DND-41 (cell line): ENCODE data around the gene SLC6A19.

ENCODE experiments used
- ATAC-seq: fragments of 200-7000 bp; cut with Tn5 transposase; 3 replicates; pipeline ENCODE4 v1.9.1; 2021; ENCODE audit warnings: low read depth; ENCODE audit not compliant: insufficient read depth
- DNase-seq: peaks from one replicate; pipeline ENCODE4 v3.0.0-alpha.2; 2020
- H2AFZ ChIP-seq: 2 replicates; pipeline ENCODE4 v1.6.0; 2012; ENCODE audit warnings: low read depth, low read length
- H3K27ac ChIP-seq: 2 replicates; pipeline ENCODE4 v1.5.1; 2012; ENCODE audit warnings: low read length, inconsistent platforms
- H3K27me3 ChIP-seq: fragments of 200-600 bp; sonication (generic); 2 replicates; pipeline ENCODE4 v1.6.0; 2012; ENCODE audit warnings: low read length, mild to moderate bottlenecking, inconsistent platforms; ENCODE audit not compliant: insufficient read depth, poor library complexity
- H3K36me3 ChIP-seq: 2 replicates; pipeline ENCODE4 v1.5.1; 2012; ENCODE audit warnings: low read length, inconsistent platforms; ENCODE audit not compliant: insufficient read depth
- H3K4me1 ChIP-seq: 2 replicates; pipeline ENCODE4 v1.5.1; 2012; ENCODE audit warnings: mild to moderate bottlenecking, low read length; ENCODE audit not compliant: insufficient read depth
- H3K4me2 ChIP-seq: 2 replicates; pipeline ENCODE4 v1.6.0; 2012; ENCODE audit warnings: mild to moderate bottlenecking, moderate library complexity, low read length, inconsistent platforms; ENCODE audit not compliant: insufficient read depth
- H3K4me3 ChIP-seq, 2 experiments: fragments of 200-600 bp in 1 of 2; shearing (Covaris generic) in 1 of 2; 2 replicates each; pipeline ENCODE4 v1.5.1; 2012 to 2016; ENCODE audit warnings: inconsistent platforms in 2 of 2, low read length in 2 of 2, mild to moderate bottlenecking in 2 of 2, low read depth in 1 of 2, moderate library complexity in 1 of 2
- H3K79me2 ChIP-seq: 2 replicates; pipeline ENCODE4 v1.6.0; 2012; ENCODE audit warnings: low read length, inconsistent platforms; ENCODE audit not compliant: insufficient read depth
- H3K9ac ChIP-seq: 2 replicates; pipeline ENCODE4 v1.6.0; 2012; ENCODE audit warnings: low read depth, mild to moderate bottlenecking, inconsistent platforms, low read length, moderate library complexity
- H3K9me3 ChIP-seq: 2 replicates; pipeline ENCODE4 v1.5.1; 2012; ENCODE audit warnings: low read length, moderate library complexity, mild to moderate bottlenecking, inconsistent platforms; ENCODE audit not compliant: insufficient read depth, severe bottlenecking
- H4K20me1 ChIP-seq: 2 replicates; pipeline ENCODE4 v1.6.0; 2012; ENCODE audit warnings: low read length; ENCODE audit not compliant: insufficient read depth
- CTCF ChIP-seq: IDR thresholded peaks from 2 replicates; pipeline ENCODE4 v1.5.1; 2012; ENCODE audit warnings: borderline replicate concordance, low read length, moderate library complexity, mild to moderate bottlenecking; ENCODE audit not compliant: poor library complexity, severe bottlenecking; ENCODE audit errors: extremely low read depth
- EZH2 ChIP-seq: IDR thresholded peaks from 3 replicates; pipeline ENCODE4 v1.6.1; 2012; ENCODE audit warnings: borderline replicate concordance, low read depth, mild to moderate bottlenecking, moderate library complexity, low read length, inconsistent platforms; ENCODE audit not compliant: severe bottlenecking

The SLC6A19 gene

DNA sequence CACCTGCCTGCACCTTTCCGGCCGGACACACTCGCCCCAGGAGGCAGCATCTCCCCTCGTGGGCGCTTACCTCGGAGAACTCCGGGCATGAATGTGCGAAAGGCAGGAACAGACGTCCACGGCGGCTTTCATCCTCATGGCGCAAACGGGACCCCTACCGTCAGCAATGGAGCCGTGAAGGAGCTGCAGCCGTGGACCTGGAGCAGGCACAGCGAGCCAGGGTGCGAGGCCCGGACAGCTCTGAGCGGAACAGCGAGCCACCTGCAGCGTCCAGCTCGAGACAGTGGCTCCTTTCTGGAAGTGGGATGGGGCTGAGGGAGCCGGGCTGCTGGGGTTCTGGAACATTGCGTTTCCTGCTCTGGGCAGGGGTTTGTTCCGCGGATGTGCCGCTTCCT, 7.8 kb upstream of the SLC6A19 start:
- Histone ChIP-seq H3K79me2 (no peaks in the 10 kb centered on the region), H3K27ac (no peak overlapping the region), H3K4me3 (no peak overlapping the region), H3K9ac (no peak overlapping the region), H2AFZ (no peak overlapping the region), H3K4me2 (no peak overlapping the region), H3K27me3 (peaks cover 6% of the 10 kb centered on the region), H3K36me3 (no peaks in the 10 kb centered on the region), H4K20me1 (no peaks in the 10 kb centered on the region), H3K9me3 (no peaks in the 10 kb centered on the region), H3K4me1 (no peaks in the 10 kb centered on the region)
- DNase-seq (no peak), ATAC-seq (no peak)
- TF ChIP-seq CTCF (no peak), EZH2 (no peak)

DNA sequence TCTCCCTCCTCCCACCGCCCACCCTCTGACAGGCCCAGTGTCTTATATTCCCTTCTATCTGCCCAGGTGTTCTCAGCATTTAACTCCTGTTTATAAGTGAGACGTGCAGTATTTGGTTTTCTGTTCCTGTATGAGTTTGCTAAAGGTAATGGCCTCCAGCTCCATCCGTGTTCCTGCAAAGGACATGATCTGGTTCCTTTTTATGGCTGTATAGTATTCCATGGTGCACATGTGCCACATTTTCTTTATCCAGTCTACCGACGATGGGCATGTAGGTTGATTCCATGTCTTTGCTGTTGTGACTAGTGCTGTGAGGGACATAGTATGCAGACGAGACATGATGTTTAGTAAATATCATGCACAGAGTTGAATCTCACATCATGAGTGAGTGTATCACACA, 7.0 kb upstream of the SLC6A19 start:
- Histone ChIP-seq H2AFZ (no peak overlapping the region), H3K4me2 (no peak overlapping the region), H4K20me1 (no peaks in the 10 kb centered on the region), H3K4me1 (no peaks in the 10 kb centered on the region), H3K27ac (no peak overlapping the region), H3K36me3 (no peaks in the 10 kb centered on the region), H3K4me3 (no peak overlapping the region), H3K9me3 (no peaks in the 10 kb centered on the region), H3K9ac (no peak overlapping the region), H3K27me3 (peaks cover 6% of the 10 kb centered on the region), H3K79me2 (no peaks in the 10 kb centered on the region)
- DNase-seq (no peak), ATAC-seq (no peak)
- TF ChIP-seq EZH2 (no peak), CTCF (no peak)

DNA sequence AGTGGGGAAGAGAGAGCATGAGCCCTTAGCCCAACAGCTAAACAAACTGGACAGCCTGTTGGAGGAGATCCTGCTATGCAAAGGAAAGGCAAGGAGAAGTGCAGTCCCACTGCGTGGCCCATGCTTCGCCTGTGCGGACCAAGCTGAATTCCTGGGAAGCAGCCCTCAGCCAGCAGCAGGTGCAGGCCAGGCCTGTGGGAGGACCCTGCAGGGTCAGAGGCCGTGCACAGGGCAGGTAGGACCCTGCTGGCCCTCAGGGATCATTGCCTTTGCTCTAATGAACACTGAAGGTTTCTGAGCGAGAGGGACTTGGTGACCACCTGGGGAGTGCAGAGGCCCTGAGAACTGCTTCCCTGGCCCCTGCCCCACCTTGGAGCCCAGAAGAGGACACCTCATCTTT, 6.0 kb upstream of the SLC6A19 start:
- Histone ChIP-seq H3K4me3 (no peak overlapping the region), H3K27me3 (peaks cover 6% of the 10 kb centered on the region), H2AFZ (no peak overlapping the region), H3K27ac (no peak overlapping the region), H3K79me2 (no peaks in the 10 kb centered on the region), H3K9ac (no peak overlapping the region), H3K4me1 (no peaks in the 10 kb centered on the region), H3K4me2 (no peak overlapping the region), H3K36me3 (no peaks in the 10 kb centered on the region), H3K9me3 (no peaks in the 10 kb centered on the region), H4K20me1 (no peaks in the 10 kb centered on the region)
- no peak for DNase-seq
- TF ChIP-seq EZH2, result no peak
- no peak for TF ChIP-seq CTCF
- no peak for ATAC-seq

DNA sequence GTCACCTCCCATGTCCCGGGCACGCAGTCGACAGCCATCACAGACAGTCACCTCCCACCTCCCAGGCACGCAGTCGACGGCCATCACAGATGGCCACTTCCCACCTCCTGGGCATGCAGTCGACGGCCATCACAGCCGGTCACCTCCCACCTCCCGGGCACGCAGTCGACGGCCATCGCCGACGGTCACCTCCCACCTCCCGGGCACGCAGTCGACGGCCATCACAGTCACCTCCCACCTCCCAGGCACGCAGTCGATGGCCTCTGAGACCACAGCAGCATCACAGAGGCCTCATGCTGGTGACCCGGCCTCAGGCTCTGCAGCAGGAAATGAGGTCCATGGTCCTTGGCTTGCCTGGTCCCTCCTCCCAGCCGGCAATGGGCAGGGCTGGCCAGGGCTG, 5.5 kb upstream of the SLC6A19 start:
- H2AFZ ChIP-seq, result no peak overlapping the region
- no peak for ATAC-seq

More for the DNA sequence above, 5.5 kb upstream of the SLC6A19 start:
- no peaks in the 10 kb centered on the region for H3K4me1 ChIP-seq
- no peak overlapping the region for H3K9ac ChIP-seq
- H3K9me3 ChIP-seq, result no peaks in the 10 kb centered on the region
- no peak for DNase-seq
- H3K27me3 ChIP-seq, result peaks cover 6% of the 10 kb centered on the region
- no peaks in the 10 kb centered on the region for H4K20me1 ChIP-seq
- H3K79me2 ChIP-seq, result no peaks in the 10 kb centered on the region
- H3K36me3 ChIP-seq, result no peaks in the 10 kb centered on the region
- H3K27ac ChIP-seq, result no peak overlapping the region
- no peak for TF ChIP-seq CTCF
- no peak for TF ChIP-seq EZH2
- H3K4me3 ChIP-seq, result no peak overlapping the region
- no peak overlapping the region for H3K4me2 ChIP-seq
